Stimulated activated CD8-positive, alpha-beta memory T cell treated with anti-CD3 and anti-CD28 coated beads, Interleukin-15, amount 100 ng/mL, for 1 hour (primary cell): ENCODE data around the gene IP6K3.
A peak's percentile ranks its signal among the peaks of the same experiment; 100 is the strongest.

Experiments
- DNase-seq: peaks from one replicate; pipeline ENCODE4 v3.0.0-alpha.2; 2020; ENCODE audit warnings: low read depth

Gene IP6K3

DNA sequence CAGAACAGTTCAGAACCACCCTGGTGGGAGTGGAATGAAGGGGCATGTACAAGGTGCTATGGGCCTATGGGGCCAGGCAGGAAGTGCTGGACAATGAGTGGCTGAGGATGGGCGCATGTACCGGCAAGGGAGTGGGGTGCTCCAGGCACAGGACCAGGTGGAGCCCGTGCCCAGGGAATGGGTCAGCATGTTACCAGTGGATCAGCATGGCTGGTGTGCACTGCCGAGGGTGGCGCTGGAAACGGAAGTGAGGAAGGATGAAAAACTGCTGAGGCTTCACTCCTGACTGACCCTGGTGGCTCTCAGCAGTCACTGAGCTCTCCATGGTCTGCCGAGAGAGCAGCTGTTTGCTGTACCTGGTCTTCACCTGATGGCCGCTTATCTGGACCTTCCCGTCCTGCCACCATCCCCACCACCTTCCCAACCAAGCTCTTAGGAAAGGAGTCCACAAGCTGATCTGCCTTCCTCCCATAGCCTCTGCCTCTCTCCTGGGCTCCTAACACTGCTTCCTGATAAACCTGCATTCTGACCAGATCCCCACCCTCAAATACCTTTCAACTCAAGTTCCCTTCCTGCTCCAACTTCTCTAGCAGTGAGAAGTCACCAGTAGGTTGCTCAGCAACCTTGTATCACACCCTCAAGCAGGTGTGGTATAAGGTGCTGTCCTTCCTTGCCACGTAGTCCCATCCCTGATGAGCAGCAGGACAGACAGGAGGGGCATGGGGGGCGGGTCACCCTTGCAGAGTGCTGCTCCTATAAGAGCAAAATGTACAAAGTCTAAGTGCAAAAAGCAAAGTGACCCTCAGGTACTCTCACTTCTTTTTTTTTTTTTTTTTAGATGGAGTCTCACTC, 42.3 kb downstream of the IP6K3 start:
- DNase-seq = no peak

DNA sequence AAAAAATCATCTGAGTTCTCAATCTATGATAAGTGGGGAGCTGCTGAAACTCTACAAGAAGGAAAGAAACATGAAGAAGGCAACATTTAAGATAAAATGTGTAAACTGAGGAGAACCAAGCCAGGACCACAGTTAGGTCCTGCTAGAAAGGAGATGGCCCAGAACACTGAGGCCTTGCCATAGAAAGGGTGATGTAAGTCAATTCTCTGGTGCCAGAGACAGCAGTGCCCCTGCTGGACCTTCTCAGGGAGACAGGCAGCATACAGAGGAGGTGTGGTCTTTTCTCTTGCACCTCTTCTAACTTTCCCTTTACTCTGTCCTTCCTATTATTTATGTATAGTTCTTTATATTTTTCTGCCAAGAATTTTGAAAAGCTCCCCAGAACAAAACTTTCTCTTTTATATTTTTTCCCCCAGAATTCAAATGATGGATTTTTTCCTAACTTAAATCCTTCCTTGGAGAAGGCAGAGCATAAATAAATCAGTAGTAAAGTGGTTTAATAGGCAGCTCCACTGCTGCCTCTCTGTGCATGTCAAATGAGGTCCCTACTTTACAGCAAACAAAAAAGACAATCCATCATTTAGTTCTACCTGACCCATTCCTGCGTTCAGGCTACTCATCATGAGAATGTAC, 44.2 kb downstream of the IP6K3 start:
- DNase-seq = no peak

- DNase-seq = peak; percentile 54
Observed at GRCh38 chr6:33700391-33701050, 46.2 kb downstream of the IP6K3 start.

- DNase-seq = no peak
Observed at GRCh38 chr6:33699739-33700138, 47.0 kb downstream of the IP6K3 start.

GRCh38 chr6:33699131-33699530, 47.6 kb downstream of the IP6K3 start:
- DNase-seq = no peak

- DNase-seq = no peak
Observed at GRCh38 chr6:33698494-33698893, 48.2 kb downstream of the IP6K3 start.

GRCh38 chr6:33697845-33698244, 48.9 kb downstream of the IP6K3 start:
- no peak for DNase-seq

DNA sequence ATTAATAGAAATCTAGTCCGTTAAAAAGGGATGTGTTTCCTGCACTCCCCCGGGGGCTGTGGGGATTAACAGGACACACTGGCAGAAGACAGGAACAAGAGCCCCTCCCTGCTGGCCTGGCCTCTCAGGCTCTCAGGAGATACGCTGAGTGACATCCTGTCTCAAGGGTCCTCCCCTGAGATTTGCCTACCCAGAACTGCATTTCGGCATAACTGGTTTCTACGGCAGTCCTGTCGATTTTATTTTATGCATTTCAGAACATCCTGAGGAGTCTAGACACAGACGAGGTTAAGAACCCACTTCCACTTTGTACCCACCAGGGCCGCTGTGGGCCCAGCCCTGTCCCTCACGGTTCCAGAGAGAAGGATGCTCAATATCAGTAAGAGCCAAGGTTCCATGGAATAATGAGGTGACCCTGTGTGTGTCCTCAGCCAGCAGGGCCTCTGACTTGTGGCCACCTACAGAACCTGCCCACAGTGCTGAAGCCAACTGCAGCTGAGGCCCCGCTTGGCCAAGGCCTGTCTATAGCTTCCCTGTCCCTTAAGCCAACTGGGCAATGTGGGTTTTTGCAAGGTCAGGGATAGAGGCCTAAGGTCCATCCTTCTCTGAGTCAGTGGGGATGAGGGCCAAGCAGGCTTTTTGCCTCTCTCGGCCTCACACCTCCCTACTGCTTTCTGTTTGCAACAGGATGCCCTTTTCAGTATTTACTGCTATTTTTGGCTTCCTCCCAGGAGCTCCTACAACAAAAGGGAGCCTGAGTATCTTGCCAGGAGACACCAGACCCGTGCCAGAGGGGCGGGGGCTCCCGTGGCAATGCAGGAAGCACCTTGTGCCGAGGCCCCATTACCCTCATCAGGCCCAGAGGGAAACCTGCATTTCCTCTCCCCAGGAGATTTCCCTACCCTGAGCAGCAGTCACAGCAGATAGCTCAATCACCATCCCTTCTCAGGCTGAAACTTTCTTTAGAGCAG, 49.9 kb downstream of the IP6K3 start:
- DNase-seq = no peak

- DNase-seq = no peak
Observed at GRCh38 chr6:33696076-33696475, 50.6 kb downstream of the IP6K3 start.

DNA sequence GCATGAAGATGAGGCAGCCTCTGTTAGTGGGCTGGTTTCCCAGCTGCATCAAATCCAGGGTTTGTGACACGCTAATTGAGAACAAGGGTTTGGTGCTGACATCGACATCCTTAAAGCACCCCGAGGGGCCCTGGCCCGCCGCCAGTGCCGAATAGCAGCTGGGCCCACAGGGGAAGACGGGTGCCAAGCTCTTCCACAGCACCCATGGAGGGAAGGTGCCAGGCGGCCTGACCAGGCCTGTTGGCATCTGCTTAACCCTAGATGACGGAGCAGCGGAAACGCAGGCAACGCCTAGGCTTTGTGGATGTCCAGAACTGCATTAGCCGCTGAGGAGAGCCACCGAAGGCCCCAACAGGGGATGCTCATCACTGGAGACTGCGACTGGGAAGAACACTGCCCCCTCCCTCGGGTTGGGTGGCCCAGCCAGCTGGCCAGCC, 51.2 kb downstream of the IP6K3 start:
- DNase-seq = no peak

- DNase-seq = no peak
Observed at GRCh38 chr6:33694977-33695376, 51.7 kb downstream of the IP6K3 start.

- DNase-seq = peak; percentile 41
Observed at GRCh38 chr6:33694401-33694931, 52.2 kb downstream of the IP6K3 start.

DNA sequence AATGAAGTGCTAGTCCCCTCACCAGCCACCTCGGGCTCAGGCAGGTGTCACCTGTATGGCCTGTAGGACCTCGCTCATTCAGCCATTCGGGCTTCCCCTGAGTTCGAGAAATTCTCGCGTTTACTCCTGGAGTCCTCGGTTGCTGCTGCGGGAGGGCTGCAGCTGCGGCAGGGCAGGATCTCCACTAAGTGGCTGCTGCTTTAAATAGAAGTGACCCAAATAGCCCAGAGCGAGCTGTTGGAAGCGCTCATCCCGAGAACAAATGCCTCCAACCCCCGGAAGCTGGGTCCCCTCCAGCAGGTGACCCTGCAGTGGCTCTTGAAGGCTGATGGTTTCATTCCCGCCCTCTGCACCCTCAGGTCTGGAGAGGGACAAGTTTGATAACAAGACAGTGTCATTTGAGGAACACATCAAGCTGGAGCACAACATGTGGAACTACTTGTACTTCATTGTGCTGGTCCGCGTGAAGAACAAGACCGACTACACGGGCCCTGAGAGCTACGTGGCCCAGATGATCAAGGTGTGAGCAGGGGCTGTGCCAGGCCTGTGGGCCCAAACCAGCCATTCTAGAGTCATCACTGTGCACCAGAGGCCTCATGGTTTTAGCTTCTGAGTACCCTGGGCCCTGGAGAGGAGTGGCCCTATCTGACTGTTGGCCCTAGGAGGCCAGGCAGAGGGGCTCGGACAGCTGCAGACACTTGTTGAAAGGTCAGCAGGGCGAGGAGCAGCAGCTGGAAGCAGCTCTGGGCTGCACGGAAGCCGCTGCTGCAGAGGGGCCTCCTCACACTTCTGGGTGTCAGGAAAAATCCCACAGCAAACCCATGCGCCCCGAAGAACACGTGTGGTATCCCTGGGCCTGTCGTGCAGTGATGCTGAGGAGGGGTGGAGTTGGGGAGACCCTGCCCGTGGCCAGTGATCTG, 53.3 kb downstream of the IP6K3 start:
- no peak for DNase-seq

DNA sequence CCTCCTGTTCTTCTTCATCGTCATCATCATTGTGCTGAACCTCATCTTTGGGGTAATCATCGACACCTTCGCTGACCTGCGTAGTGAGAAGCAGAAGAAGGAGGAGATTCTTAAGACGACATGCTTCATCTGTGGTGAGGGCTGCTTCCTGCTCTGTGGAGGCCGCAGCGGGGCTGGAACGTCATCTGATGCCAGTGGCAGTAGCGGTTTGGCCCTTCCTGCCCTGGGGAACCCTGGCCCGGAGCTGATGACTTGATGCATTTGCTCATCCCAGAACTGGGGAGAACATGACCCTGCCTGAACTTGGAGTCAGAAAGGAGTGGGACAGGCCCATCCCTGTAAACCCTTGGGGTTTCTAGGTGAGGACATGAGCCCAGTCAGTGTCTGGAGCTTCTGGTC, 53.9 kb downstream of the IP6K3 start:
- peak; percentile 27 for DNase-seq

DNA sequence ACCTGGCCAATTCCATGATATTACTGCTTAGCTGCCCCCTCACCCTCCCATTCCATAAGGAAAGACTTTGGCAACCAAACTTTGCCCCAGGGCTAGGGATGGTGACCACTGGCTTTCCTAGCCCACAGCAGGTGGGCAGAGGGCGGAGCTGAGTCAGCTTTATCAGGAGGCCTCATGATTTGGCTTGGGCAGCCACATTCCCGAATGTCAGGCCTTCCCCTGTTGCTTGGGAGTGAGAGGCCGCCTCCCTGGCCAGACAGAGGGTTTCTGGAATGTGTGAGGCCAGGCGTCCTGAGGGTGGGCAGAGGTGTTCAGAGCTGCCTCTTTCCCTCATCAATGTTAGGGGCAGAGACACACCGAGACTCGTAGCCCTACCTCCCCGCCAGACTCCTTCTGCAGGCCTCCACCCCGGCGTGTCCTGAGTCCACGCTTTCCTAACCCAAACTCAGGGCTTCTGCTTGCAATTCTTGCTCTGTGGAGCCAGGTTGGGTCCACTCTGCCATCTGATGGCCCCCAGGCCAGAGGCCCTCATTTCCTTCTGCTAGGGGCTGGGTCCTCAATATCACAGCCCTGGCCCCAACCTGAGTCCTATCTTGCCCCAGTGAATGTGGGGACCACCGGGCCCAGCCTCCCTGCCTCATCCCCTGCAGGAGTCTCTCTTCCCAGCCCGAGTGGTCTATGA, 54.5 kb downstream of the IP6K3 start:
- DNase-seq = no peak

DNA sequence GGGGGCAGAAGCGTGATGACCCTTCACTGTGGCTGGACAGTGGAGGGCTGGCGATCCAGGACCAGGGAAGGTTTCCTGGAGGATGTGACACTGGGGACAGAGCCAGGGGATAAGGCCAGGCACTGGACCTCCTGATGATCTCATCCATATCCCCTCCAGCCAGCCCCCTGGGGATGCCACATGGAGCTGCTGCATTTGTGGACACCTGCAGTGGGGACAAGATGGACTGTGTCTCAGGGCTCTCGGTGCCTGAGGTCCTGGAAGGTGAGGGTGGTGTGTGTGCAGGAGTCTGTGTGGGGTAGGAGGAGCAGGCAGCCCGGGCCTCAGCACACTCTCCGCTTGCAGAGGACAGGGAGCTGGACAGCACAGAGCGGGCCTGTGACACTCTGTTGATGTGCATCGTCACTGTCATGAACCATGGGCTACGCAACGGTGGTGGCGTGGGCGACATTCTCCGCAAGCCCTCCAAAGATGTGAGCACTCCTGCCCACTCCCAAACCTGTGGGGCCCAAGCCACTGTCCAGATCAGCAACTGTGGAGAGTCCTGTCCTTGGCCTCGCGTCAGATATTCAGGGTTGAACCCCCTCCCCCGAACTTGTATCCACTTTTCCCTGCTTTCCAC, 55.1 kb downstream of the IP6K3 start:
- DNase-seq = no peak

DNA sequence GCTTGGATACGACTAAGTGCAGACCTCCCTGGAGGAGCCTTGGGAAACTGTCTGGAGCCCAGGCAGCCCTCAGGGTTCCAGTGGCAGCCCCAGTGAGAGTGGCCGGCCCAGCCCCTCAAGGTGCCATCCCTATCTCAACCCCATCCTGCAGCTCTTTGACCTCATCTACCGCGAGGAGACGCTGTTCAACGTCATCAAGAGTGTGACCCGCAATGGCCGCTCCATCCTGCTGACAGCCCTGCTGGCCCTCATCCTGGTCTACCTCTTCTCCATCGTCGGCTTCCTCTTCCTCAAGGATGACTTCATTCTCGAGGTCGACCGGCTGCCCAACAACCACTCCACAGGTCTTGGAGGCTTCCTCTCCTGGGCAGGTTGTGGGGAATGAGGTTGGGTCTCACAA, 55.9 kb downstream of the IP6K3 start:
- DNase-seq = no peak

DNA sequence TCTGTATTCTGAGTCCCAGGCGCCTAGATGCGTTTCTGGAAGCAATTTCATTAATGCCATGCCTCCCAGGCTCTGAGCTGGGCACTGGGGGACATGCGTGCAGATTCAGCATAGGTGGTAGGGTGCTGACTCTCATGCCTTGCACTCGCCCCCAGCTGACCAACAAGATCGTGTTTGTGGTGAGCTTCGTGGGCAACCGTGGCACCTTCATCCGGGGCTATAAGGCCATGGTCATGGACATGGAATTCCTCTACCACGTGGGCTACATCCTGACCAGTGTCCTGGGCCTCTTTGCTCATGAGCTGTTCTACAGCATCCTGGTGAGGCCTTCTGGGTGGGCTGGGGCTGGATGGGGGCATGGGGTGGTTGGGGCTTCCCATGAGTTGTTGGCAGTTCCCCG, 56.8 kb downstream of the IP6K3 start:
- no peak for DNase-seq

DNA sequence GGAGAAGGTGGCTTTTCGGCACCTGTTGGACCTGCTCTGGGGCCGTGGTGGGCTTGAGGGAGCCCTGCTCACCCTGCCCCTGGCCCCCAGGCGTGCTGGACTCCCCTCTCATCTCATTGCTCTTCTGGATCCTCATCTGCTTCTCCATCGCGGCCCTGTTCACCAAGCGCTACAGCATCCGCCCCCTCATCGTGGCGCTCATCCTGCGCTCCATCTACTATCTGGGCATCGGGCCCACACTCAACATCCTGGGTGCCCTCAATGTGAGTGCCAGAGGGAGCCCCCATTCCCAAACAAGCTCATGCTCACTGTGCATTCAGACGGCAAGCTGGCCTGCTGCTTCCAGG, 57.6 kb downstream of the IP6K3 start:
- no peak for DNase-seq
